NCI-H1417 treated with DMSO at 0.1 percent for 48 hours (cell line): ENCODE results near the gene PHPT1.
"Not testable (repeated sequence)": the region's sequence is repeated elsewhere in the genome, so short reads cannot be mapped to it uniquely, and the experiment has no call there.

ENCODE experiments used
- DNase-seq: peaks from one replicate; lab custom pipeline; 2025; lab: John Stamatoyannopoulos, UW

PHPT1 gene

DNA sequence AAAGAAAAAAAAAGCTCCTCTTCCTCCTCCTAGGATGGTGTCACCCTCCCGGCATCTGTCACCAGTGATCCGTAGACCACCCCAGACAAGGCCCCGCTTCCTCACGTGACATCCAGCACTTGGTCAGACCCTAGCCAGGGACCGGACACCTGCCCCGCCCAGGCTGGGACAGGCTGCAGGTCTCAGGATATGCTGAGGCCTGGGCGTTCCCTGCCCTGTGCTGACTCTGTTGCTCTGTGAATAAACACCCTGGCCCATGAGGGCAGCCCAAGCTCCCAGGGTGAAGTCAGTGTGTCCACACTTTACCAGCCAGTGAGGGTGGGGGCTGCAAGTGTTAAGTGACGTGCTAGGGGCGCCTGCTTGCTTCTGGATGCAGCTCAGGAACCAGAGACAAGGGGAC, 11.3 kb downstream of the PHPT1 start:
- no peak for DNase-seq

DNA sequence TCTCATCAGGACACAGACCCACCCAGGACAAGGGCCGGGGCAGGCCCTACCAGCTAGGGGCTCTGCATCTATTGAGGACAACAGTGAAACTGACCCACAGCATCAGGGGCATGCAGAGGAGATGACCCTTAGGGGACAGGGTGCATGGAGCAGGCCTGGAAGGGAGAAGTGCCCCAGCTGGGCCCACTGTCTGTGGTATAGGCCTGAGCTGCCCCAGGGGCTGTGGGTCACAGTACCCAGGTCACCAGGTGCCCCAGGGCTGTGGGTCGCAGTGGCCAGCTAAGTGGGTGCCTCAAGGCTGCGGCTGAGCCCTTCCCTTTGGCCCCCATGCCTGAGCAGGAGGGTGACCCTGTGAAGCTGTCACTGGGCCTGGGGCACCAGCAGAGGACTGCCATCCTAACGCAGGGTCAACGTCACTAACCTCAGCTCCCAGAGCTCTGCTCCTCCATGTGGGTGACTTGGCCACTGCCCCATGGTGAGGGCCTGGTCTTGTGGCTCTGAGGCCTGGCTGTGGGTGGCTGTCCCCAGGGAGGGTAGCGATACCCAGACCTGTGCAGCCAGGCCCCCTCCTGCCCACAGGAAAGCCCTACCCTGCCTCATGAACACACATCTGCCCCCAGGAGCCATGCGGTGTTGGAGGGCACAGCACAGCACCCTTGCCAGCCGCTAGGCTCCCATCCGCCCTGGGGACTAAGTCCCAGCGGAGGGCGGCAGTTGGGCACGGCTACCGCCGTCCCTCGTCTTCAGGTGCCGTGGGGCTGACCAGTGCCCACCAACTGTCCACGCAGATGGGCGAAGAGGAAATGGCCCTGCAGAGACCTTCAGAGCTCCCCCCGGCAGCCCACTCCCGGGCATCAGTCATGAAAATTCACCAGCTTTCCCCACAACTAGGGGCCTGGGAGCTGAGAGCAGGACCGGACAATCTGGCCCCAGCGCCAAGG, 12.0 kb downstream of the PHPT1 start:
- no peak for DNase-seq

DNA sequence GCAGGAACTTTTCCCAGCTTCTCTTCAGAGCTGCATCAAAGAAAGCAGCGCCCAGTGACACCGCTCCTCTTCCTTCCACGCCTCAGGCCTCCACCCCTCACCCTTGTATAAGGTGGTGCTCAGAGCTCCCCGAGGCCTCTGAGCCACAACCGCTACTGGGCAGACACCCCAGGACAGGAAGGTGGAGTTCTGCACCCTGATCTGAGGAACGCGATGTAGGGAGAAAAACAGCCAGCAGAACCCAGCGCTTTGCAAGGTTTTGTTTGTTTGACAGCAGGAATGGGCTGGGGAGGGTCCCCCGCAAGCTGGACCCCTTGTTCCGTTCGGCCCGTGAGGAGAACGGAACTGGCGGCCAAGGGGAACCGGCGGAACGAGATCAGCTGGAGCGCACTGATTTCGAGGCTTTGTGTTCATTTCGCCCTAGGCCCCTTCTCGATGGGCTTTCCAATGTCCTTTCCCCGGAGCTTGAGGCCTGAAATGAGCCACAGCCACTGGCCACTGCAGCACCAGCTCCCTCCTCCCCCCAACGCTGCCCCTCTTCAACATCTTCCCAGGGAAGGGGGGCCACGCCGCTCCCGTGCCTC, 12.8 kb downstream of the PHPT1 start:
- no peak for DNase-seq

DNA sequence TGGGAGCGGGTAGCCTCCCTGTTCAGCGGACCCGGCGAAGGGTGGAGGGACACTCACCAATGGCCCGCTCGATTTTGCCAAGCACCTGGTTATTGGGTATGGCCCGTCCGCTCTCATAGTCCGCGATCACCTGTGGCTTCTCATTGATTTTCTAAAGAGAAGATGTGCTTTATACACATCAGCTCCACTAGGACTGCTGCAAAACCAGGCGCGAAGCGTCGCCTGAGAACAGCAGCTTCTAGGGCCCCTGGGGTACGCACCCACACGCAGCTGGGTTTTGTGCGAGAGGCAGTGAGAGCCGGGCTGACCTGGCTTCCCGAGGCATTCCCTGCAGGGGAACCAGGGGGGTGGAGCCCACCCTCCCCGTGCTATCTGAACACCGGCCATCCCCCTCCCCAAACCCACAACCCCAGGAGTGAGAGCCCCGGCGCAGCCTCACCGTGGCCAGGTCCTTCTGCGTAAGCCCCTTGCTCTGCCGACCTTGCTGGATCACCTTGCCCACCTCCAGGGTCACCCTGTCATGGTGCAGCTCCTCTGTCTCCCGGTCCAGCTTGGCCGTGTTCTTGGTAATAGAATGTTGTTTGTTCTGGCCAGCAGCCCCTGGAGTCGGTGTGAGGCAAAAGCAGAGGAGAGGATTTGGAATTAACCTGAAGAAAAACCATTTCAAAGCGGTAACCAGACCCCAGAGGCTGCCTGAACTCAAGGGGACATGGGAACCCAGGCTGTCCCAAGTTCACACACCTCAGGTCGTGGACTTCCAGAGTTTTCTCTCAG, 13.8 kb downstream of the PHPT1 start:
- DNase-seq = no peak

DNA sequence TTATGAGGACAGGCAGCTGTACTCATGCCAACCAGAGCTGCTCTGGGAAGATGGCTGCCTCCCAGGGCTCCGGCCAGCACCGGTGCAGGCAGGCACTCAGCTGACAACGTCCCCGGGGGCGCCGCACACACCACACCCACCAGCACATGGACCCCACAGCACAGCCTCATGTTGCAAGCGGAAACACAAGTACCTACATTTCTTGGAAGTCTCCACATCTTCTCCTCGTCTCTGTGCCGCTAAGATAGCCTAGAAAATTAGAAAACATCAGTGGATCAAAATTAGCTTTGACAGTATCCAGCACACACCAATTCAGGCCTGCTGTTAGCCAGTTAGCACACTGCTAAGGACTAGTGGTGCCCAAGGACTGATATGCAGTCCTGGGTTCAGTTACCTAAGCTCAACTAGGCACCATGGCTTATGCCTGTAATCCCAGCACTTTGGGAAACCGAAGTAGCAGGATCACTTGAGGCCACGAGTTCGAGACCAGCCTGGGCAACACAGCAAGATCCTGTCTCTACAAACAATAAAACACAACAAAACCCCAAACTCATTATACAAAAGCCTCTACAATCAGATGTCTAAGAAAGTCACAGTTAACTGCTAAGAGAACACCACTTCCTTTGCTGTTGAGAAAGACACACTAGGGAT, 14.5 kb downstream of the PHPT1 start:
- DNase-seq = no peak

DNA sequence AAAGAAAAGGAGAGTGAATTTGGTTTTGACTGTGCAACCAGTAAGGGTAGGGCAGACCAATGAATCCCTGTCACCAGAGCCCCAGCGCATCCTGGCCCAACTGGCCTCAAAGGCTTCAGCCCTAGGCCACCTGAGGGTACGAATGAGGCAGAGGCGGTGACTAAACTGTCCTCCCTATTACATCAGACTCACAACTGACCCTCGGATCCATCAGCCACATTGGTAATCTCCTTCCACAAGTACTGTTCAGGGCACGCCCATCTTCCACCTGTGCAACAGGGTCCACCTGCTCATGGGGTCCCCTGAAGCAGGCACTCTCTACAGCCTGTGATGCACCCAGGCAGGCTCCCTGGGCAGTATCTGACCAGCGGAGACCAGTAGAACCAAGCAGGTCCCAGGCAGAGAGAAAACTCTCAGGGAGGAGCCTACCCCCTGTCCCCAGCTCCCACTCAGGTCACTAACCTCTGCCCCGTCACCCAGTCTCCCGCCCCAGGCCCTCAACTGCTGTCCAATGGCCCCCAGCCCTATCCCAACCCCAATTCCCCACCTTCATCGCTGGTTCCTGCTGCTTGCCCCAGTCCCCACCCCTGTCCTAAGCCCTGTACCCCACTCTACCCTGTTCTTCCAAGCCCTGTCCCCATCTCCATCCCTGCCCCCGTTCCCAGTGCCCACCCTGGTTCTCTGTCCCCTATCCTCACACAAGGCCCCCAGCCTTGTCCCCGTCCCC, 16.0 kb downstream of the PHPT1 start:
- DNase-seq = no peak

DNA sequence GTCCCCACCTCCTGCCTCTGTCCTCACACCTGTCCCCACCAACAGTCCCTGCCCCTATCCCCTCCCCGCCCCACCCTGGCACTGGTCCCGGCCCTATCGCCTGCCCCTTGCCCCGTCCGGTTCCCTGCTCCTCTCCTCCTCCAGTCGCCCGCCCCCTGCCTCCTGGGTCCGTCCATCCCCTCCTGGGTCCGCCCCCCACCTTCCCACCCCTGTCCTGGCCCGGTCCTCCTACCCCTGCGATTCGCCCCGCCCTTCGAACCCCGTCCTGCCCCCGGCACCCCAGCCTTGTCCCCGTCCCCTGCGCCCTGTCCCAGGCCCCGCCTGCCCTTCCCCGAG, 16.5 kb downstream of the PHPT1 start:
- DNase-seq = no peak

DNA sequence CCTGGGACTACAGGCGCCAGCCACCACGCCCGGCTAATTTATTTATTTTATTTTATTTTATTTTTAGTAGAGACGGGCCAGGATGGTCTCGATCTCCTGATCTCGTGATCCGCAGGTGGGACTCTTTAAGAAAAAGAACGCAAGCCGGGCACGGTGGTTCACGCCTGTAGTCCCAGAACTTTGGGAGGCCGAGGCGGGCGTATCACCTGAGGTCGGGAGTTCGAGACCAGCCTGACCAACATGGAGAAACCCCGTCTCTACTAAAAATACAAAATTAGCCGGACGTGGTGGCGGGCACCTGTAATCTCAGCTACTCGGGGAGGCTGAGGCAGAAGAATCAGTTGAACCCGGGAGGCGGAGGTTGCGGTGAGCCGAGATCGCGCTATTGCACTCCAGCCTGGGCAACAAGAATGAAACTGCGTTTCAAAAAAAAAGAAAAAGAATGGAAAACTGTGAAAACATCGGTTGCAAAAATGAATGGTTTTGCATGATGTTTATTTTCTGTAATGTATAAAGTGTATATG, 17.8 kb downstream of the PHPT1 start:
- DNase-seq = not testable (repeated sequence)

DNA sequence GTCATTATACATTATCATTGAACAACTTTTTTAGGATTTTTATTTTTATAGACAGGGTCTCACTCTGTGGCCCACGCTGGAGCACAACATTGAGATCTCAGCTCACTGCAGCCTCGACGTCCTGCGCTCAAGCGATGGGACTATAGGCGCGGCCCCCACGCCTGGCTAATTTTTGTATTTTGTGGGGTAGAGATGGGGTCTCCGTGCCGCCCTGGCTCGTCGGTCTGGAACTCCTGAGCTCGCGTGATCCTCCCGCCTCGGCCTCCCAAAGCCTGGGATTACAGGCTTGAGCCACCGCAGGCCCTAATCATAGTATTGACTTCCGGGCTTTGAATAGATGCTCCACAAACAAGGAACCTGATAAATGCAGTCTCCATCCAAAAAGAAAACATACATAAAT, 18.3 kb downstream of the PHPT1 start:
- no peak for DNase-seq

DNA sequence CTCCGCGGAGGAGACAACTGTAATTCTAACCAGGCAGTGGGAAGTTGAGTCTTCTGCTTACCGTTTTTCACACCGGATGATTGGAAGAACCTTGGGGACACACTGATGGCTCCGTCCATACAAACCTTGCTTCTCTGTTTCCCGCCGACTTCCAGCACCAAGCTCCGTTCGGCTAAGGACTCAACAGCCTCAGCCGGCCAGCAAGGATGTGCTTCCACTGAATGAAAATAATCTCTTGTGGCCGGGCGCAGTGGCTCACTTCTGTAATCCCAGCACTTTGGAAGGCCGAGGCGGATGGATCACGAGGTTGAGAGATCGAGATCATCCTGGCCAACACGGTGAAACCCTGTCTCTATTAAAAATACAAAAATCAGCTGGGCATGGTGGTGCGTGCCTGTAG, 18.7 kb downstream of the PHPT1 start:
- no peak for DNase-seq

DNA sequence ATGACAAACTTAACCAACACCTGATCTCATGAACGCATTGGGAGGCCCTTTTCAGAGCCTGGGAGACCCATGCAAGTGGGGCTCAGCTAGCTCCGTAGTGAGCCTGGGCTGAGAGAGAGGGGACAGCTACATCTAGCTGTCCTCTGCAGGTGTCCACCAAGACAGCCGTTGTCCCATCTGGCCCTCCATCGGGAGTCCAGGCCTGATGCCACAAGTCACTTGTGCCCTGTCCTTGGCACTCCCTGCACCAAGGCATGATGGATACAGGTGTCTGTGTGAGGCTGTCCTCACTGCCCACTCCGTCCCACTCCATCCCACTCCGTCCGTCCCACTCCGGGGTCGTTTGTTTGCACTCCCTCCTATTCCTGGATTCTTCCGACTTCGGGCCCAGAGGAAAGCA, 19.4 kb downstream of the PHPT1 start:
- DNase-seq = no peak

DNA sequence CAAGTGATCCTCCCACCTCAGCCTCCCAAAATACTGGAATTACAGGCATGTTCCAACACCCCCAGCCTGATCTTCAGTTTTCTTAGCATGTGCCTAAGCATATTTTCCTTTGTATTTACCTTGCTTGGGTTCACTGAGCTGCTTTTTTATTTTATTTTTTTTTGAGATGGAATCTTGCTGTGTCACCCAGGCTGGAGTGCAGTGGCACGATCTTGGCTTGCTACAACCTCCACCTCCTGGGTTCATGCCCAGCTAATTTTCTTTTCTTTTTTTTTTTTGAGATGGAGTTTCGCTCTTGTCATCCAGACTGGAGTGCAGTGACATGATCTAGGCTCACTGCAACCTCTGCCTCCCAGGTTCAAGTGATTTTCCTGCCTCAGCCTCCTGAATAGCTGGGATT, 20.4 kb downstream of the PHPT1 start:
- DNase-seq = not testable (repeated sequence)

DNA sequence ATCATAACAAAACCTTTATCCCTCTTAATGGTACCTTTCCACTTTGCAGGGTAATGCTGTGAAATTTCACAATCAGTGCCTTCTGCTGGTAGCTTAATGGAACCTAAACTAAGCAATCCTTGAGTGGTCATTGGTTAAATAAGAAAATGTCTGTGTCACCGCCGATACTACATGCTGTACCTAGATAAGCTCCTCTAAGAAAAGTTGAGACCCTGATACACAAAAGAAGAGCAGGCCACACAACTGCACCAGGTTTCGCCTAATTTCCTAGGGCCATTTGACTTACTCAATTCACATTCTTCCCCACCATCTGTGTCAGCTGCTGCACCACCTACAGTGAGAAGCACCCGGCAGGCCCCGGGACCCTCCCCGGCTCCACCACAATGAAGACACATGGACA, 25.9 kb downstream of the PHPT1 start:
- DNase-seq = no peak

DNA sequence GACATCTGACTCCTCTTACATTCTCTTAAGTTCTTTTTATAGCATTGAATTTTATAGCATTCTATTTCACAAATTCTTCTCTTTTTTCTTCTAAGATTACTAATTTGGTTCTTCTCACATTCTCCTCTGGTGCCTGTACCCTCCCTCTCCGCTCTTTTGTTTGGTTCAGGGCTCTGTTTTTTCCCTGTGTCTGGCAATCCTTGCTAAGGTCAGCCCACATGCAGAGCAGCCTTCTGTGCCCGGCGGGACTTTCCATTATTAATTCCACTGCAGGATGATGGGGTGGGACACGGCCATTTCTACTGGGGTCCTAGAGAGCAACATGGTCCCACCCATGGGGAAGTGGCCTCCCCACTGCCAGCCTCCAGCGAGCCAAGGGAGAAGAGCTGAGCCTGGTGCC, 27.3 kb downstream of the PHPT1 start:
- no peak for DNase-seq

DNA sequence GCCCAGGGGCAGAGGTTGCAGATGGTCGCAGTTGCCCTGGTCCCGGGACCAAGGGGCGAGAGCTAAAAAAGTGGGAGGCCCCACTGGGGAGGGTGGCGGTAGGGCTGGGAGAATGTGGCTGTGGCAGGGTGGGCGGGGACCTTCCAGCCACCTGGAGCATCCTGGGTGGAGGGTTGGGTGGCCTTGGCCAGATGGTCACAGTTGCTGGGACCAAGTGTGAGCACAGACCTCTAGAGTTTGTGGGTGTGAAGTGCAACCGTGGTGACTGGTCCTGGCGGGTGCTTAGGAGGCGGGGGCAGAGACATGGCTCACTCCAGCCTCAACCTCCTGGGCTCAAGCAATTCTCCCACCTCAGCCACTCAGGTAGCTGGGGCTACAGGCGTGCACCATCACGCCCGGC, 31.4 kb downstream of the PHPT1 start:
- no peak for DNase-seq

DNA sequence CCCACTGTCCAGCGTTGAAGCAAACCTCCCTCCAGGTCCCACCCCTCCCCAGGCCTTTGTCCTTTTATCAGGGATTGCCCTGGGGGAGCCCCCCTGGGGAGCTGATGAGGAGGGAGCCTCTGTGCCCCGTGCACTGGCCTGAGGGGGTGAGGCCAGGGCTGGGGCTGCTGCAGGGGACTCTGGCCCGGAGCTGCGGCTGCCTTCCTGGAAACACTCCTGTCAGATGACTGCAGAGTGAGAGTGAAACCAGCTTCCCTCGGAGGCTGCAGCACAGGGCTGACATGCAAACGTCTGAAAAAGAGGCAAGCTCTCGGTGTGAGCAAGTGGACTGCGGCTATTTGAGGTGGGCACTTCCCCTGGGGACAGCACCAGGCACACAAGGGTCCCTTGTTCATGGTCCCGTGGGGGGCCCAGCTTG, 32.5 kb downstream of the PHPT1 start:
- no peak for DNase-seq

DNA sequence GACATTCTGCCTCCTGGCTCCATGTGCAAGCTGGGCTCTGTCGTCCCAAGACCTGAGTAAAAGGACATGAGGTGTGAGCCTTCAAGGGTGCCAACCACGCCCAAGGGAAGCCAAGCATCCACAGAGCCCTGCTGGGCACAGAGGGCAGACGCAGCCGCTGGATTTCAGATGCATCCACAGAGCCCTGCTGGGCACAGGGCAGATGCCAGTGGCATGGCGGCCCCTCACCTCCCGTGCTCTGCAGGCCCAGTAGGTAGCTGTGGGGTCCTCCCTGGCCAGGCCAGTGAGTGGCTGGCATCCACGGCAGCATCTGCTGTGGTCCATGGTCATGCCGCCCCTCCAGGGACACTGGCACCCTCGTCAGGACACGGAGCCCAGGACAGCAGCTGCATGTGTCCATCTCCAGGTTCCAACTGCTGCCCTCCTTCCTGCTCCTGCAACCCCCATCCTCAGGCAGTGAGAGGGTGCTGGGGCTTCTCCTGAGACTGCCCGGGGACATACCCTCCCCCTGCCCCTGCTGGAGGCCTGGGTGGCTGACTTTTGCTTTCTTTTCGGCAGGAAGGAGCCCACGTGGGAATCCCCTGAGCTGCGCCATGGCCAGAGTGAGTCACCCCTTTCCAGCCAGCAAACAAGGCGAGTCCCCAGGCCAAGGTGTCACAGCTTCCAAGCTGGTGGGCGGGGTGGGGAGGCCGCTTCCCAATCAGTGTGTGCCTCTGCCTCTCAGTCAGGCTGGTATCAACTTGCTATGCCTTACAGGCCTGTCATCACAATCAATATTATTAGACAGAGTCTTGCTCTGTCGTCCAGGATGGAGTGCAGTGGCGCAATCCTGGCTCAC, 33.1 kb downstream of the PHPT1 start:
- no peak for DNase-seq

DNA sequence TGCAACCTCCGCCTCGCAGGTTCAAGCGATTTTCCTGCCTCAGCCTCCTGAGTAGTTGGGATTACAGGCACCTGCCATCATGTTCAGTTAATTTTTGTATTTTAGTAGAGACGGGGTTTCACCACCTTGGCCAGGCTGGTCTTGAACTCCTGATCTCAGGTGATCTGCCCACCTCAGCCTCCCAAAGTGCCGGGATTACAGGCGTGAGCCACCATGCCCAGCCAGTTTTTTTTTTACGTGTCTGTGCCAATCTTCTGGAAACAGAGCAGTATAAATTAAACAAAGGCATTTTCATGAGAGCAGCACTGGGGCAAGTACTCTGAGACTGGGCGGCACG, 33.7 kb downstream of the PHPT1 start:
- DNase-seq = not testable (repeated sequence)

DNA sequence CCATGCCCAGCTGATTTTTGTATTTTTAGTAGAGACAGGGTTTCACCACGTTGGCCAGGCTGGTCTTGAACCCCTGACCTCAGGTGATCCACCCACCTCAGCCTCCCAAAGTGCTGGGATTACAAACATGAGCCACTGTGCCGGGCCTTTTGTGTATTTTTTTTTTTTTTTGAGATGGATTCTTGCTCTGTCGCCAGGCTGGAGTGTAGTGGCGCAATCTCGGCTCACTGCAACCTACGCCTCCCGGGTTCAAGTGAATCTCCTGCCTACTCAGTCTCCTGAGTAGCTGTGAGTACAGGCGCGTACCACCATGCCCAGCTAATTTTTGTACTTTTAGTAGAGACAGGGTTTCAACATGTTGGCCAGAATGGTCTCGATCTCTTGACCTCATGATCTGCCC, 34.5 kb downstream of the PHPT1 start:
- not testable (repeated sequence) for DNase-seq

DNA sequence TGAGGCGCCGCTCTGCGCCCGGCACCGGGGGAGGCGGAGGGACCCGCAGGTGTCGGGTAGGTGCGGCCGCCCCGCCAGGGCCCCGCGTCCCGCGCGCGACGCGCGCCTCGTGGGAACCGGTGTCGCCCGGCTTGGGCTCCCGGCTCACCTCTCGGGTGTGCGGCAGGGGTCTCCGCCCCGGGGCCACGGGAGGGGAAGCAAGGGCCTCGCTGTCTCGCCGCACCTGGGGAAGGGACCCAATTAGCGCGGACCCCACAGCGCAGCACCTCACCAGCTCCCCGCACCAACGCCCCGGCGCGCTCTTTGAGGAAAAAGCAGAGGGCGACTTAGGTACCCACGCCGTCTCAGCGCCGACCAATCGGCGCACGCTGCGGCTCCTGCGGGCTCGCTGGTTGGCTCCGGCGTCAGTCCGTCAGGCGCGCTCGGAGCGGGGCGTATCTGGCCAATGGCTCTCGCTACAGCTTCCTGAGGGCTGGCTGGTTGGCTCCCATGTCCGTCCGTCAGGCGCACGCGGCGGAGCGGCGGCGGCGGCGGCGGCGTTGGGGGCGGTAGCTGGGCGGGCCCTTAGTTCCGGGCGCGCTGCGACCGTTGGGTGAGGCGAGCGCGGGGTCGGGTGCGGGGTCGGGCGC, 36.9 kb downstream of the PHPT1 start, which contains the start of gene TRAF2:
Gene TRAF2 (plus strand): TSS at position 567 of the 629 bp plus-strand sequence. CDS start 12,225 bp downstream, outside the sequence.
- peak; percentile 96 for DNase-seq
